SKM-1 treated with dmso at 0.1 percent for 144 hours (cell line): ENCODE data around the gene PARL.

Experiments
- DNase-seq: peaks from one replicate; lab custom pipeline; 2025; ENCODE audit not compliant: unreplicated experiment; lab: John Stamatoyannopoulos, UW

Gene PARL, protein sequence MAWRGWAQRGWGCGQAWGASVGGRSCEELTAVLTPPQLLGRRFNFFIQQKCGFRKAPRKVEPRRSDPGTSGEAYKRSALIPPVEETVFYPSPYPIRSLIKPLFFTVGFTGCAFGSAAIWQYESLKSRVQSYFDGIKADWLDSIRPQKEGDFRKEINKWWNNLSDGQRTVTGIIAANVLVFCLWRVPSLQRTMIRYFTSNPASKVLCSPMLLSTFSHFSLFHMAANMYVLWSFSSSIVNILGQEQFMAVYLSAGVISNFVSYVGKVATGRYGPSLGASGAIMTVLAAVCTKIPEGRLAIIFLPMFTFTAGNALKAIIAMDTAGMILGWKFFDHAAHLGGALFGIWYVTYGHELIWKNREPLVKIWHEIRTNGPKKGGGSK

DNA sequence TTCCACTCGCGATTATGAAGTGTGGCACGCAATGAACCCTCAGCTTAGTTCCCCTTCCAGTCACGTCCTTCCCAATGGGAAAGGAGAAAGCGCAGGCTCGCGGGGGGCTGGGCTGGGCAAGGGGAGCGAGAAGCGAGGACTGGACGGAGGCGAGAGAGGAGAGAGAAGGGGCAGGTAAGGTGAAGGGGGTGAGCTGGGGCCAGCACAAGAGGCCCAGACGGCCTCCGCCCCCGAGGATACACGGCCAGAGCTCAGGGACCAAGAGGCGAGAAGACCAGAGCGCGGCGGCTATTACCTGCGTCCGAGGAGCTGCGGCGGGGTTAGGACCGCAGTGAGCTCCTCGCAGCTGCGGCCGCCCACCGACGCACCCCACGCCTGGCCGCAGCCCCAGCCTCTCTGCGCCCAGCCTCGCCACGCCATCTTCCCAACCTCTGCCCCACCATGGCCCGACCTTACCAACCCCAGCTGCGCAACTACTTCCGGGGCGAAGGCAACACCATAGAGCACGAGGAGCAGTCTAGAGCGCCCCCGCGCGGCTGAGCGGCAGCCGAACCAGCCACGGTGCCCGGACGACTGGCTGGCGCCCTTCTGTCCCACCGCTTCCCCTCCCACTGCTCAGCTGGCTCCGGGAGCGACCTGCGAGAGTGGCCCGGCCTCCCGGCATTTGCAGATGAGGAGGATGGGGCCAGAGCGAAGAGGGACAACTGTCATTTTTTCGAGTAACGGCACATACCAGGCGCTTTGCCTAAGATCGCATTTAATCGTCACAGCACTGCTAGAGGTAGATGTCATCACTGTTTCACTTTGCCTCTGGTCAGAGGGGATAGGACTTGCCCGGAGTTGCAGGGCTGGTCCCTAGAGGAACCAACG, at the start of gene PARL:
Gene PARL, minus strand, starts transcription at position 454 of the 870 bp plus-strand sequence. Its CDS starts 34 bp downstream, at position 420.
- DNase-seq: peak; percentile 89

DNA sequence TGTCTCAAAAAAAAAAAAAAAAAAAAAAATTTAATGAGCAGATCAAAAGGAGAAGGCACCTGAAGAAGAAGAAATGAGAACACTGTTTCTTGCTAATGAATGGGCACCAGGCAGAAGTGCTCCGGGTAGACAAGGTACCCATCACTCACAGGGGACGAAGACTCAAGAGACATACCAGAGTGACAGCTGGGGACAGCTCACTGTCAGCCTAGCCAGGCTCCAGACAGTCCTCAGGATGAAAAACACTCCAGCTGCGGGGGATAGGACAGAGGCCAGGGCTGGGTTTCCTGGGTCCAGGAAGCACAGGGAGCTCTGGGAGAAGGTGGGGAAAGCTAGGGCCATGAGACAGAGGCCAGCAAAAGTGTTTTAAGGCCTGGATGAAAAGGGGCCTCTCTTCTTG, 48.5 kb upstream of the PARL start:
- no peak for DNase-seq

DNA sequence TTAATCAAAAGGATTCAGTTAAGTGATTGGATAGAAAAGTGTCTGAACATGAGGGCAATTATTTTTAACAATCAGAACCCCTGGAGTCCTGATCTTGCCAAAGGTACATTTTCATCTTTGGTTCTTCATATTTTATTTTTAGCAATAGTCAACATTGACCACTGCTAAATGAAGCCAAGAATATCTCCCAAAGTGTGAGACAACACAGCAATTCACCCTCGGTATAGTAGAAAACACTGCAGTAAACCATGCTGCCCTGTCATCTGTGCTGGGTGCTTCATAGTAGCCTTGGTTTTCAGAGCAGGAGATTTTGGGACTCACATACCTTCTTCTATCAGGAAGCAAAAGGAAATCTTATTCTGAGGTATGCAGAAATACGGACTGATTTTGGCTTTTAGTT, 47.2 kb upstream of the PARL start:
- DNase-seq: no peak

DNA sequence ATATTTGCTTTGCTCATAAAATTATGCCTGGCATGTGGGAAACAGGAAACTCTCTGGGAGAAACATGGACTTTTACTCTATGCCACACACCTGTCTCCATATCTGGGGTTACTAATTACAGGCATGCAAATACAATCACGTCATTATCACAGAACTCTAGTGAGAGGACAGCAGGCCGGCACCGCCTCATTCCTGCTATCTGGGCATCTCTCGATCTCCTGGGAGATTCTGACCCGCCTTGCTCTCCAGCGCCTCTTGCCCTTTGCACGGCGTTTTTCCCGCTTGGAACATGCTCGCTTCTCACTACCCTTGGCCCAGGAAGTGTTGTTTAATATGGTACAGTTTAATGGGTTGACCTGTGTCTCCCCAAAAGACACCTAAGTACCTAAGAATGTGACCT, 45.4 kb upstream of the PARL start:
- no peak for DNase-seq

DNA sequence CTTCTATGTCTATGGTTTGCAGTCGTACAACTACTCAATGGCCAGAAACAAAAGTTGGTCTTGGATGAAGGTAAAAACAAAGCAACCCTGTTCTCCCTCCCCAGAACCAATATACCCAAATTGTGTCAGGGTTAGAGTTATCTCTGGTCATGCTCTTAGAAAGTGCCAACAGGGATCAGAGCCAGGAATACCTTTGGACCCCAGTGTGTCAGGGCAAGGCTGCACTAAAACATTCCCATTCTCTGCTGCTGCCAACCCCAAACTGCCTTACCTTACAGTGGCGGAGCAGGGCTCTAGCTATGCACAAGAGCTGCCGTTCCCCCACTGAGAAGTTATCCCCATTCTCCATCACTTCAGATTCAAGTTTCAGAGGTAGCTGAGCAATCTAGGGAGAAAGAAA, 42.4 kb upstream of the PARL start:
- no peak for DNase-seq

DNA sequence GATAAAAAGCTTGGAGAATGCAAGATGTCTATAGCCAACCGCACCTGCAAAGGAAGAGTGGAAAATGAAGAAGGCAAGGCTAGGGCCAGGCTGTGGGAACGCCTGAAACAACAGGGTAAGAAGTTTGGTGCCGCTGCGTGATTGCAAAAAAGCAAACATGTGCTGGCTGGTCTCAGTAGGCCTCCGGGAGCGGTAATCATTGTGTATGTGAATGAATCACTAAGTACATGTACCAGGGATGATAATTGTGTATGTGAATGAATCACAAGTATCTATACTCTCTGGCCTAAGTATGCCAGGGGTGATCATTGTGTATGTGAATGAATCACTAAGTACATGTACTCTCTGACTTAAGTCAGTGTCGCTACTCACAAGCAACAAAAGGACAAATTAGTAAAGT, 40.3 kb upstream of the PARL start:
- no peak for DNase-seq

DNA sequence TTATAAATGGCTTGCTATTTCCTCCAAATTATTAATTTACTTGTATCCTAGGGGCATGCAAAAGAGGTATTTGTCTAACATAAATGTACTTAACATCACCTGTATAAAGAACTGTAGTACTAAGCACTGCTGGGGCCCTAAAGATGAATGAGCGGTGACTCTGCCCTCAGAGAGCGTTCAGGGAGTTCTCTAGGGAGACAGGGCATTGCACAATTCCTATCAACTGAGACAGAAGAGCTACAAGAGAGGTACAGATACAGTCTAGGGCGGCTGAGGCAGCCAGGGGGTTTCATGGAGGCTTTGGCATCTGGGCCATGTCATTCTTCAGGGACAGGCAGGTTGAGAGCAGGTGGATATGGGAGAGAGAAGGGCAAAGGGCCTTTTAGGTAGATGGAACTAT, 39.9 kb upstream of the PARL start:
- no peak for DNase-seq

DNA sequence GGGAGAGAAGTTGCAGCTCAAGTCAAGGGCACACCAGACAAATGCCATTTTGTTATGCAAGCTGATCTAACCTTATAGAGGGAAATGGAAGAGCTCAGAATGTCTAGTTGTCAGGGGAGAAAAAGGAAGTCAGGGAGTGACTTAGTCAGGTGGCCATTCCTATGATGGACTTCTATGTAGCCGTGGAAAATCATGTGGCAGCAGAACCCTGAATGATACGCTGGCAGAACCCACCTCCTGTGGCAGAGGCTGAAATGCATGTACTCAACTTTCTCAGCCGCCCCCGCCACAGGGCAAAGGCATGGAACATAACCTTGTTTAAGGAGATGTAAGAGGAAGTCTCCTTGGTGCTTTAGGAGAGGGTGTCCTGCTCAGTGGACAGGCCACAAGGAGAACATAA, 37.7 kb upstream of the PARL start:
- DNase-seq: no peak

DNA sequence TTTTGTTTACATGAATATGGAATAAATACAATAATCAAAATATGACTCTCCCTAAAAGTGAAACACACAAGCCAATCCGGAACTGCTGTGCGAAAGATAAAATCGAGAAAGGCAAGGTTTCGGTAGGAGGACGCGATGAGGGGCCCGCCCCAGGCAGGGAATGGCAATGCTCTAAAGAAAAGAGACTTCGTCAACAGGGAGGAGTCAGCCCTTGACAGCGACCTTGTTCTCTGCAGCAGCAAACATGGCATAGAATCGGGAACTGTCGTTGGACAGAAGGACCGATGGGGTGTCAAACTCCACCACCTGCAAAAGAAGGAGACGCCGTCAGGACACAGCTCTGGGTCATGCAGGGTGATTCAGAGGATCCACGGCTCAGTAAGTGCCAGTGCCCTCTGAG, 36.4 kb upstream of the PARL start:
- DNase-seq: no peak

DNA sequence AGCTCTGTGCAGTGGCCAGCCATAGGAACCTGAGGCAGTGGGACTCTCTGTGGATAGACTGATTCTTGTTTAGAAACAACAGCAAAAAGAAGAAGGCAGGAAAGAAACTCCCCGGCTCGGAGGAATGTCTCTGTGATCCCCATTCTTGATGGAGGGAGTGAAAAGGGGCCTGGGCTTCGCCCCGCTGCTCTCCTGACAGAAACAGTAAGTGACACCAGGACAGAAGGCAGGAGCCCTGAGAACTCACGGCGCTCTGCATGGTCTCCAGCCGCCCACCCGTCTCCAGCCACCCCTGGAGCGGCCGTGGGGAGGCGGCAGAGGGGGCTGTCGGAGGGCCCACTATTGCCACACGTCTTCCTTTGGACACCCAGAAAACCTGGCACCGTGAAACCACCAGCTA, 35.7 kb upstream of the PARL start:
- no peak for DNase-seq

DNA sequence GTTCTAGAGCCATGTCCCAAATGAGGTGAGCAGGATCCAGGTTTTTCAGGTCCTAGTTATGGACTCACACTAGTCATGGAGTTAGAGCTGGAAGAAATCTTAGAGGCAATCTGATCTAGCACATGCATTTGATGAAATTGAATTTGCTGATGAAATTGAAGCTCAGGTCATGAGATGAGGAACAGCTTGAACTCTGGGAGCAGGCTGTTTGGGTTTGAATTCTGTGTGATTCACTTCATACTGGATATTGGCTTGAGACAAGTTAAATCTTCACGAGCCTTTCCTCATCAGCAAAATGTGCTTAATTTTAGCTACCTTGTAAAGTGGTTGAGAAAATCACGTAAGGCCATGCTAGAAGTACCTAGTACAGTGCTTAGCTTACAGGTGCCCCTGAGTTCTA, 33.5 kb upstream of the PARL start:
- no peak for DNase-seq

DNA sequence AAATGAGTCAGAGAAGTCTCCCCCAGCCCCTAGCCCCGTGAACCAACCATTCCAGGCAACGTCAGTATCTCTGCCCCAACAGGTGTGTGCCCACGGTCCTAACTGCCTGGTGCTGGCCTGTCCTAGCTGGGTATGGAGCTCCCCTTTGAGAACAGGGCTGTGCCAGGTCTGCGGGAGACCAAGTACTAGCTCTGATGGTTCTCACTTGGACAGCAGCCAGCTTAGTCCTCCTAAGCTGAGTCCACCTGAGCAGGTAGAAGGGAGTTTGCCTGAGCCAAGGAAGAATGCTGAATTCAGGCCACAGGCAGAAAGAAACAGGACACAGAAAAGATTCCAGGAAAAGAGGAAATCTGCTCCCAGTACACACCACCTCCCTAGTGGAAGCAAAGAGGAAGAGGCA, 33.1 kb upstream of the PARL start:
- DNase-seq: no peak

DNA sequence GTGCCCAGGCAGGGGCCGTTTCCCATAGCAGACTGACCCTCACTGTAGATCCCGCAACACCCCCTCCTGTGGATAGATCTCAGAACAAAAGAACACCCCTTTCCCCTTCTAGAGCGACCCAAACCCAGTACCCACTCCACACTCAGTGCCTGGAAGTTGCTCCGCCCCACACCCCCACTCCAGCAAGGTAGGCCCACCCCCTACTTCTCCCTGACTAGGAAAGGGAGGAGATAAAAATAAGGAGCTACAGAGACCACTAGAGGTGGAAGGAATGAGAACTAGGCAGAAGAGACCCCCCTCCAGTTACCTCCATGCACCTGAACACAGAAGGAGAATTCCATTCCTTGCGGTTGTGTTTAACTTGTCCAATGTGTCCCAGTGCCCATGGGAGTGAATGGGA, 30.2 kb upstream of the PARL start:
- no peak for DNase-seq

DNA sequence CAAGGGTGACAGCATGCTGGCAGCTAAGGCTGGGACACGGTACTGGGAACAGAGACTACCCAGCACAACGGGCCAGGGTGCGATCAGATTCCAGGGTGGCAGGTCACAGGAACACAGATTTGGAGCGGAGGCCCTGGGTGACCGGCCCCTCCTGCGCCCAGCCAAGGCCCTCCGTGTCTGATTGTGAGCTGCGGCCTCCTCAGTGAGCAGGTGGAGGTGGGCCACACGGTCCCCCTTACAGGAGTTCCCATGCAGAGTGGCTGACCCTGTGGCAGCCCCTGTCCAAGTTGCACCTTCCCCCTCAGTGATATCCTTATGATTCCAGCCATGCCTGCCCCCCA, 28.9 kb upstream of the PARL start:
- no peak for DNase-seq

DNA sequence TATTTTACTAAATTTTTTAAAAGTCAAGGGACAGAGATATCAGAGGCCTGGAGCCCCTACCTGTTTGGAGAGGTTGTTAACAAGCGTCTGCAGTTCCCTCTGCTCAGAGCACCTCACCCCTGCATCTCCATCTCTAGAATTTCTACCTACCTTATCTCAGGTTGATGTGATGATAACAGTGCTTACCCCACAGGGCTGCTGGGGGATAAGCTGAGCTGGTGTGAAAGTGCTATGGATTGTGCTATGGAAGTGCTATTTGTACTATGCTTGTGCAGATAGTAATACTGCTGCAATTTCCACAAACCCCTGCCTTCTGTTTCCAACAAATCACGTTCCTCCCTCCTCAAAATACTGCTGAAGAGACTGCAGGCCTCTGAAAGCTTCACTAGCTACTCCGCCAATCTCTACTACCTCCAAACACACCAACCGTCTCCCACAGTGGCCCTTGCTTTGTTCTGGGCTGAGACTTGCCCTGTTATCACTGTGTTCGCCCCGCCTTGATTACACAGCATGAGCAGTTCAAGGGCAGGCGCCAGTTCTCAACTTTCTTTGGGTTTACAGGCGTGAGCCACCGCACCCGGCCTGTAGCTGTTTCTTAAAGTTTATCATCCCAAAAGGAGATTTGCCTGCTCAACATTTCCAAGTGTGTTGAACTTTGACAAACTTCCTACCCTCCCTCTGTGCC, 28.4 kb upstream of the PARL start:
- DNase-seq: no peak

DNA sequence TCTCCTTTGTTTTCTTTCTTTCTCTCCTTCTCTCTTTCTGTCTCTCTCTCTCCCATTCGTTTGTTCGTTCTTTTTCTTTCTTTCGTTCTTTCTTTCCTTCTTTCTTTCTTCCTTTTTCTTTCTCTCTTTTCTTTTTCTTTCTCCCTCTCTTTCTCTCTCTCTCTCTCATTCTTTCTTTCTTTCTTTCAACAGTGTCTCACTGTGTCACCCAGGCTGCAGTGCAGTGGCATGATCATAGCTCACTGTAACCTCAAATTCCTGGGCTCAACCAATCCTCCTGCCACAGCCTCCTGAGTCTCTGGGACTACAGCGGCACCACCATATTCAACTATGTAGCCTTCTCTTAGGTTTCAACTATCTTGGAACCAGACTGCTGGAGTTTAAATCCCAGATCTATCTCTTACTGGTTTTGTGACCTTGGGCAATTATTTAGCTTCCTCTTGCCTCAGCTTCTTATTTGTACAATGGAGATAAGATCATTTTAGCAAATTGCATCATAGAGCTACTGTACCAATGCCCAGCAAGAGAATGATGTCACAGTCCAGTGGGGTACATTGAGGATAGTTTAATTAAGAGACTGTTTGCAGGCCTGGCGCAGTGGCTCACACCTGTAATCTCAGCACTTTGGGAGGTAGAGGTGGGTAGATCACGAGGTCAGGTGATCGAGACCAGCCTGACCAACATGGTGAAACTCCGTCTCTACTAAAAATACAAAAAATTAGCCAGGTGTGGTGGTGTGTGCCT, 27.3 kb upstream of the PARL start:
- DNase-seq: peak; percentile 44

DNA sequence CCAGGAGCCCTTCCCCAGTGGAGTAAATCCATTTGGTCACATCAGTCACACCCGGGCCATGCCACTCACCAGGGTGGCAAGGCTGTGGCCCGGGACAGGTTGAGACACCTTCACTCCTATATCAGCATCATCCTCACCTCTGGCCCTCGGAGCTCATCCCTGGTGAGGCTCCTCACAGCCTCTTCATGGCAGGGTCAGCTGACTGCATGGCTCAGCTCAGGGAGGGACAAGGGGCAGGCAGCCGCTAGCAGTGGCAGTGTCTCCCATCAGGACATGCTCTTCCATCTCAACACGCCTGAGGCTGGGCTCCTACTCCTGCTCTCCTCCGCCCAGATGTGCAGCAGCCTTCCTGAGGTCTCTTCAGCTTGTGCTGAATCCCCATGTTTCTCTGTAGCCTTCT, 26.4 kb upstream of the PARL start:
- DNase-seq: no peak

DNA sequence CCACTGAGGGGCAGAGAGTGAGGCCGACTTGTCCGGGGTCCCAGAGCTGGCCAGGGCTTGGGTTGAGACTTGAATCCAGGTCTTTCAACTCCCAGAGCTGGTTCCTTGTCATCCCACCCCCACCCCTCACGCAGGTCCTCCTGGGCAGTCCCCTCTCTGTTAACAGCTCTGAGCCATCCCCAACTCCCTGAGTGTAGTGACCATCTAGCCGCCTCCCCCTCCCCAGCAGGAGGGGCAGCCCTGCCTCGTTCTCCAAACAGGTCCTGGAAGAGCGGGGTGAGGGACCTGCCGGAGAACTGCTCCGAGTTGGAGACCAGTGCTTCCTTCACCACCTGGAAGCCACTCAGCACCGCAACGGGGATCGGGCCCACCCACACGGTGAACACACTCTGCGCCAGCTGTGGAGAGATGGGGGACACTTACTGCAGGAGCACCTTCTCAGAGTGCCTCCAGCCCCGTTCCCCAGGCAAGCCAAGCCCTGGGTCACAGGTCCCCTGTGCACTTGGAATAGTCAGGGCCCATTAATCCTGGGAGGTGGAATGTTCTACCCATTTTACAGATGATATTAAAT, 24.4 kb upstream of the PARL start:
- DNase-seq: no peak

DNA sequence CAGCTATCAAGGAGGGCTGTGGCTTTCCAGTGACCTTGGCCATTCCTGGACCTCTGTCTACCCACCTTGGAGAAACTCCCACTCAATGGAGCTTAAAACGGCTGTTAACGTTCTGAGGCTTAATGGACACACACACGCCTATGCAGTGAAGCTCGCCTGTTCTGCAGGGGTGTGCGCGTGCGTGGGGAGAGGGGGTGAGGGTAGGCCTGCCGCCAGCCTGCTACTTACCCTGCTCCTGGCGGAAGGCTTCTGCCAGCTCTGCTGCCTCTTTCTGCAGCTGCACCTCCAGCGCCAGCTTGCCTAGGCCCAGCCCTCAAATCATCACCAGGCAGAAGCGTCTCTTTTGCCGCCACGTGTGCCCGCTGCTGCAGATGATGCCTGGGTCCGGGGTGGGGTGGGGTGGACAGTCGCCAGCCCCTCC, 23.2 kb upstream of the PARL start:
- DNase-seq: no peak

DNA sequence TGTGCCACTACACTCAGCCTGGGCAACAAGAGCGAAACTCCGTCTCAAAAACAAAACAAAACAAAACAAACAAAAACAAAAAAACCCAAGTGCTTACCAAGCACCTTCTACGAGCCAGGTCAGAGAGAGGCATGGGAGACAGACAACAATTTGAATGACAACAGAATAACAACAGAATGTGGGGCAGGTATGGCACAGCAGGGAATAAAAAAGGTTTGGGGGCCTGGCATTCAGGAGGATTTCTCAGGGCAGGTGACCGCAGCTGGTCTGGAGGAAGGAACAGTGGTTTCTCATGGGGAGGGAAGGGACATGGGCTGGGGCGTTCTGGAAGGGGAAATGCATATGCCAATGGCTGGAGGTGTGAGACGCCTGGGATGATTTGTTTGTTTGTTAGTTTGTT, 22.5 kb upstream of the PARL start:
- DNase-seq: no peak
